ENCODE results near the gene SLC15A4.

Gene SLC15A4

DNA sequence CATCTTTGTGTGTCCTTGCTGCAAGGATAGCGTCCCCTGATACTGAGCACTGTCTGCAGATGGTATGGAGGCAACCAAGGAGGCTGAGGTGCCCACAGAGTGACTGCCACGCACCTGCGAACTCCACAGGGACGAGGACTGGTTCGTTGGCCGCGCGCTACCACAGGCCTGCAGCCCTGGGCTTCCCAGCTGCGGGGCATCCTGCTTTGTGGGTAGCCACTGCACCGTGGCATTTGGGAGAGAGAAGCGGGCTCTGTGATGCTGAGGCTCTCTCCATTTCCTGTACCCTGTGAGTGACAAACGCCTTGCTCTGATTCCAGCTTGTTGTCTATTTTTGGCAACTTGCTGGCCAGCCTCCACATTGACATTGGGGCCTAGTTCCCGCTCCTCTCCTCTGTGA lies 76.3 kb downstream of the SLC15A4 start:
- Histone ChIP-seq H3K36me3 (ENCODE audit: low read length) (no peaks in the 10 kb centered on the region), H3K9me2 (replicated peaks; ENCODE audit: insufficient read depth, low read length) (no peaks in the 10 kb centered on the region), H3K9me3 (ENCODE audit: insufficient read depth, low read length) (no peaks in the 10 kb centered on the region), H3K27ac (ENCODE audit: low read depth, low read length) (no peak overlapping the region), H3K4me3 (ENCODE audit: insufficient read depth, low read length, poor library complexity, severe bottlenecking) (no peak overlapping the region), H3F3A (ENCODE audit: insufficient read depth) (no peaks in the 10 kb centered on the region), H2AFZ (ENCODE audit: low read depth, low read length, severe bottlenecking) (no peak overlapping the region), H3K9ac (ENCODE audit: low read length) (no peak overlapping the region), H4K20me1 (ENCODE audit: low read depth, low read length) (no peaks in the 10 kb centered on the region), H3K27me3 (ENCODE audit: low read length) (peaks cover 3% of the 10 kb centered on the region; the same call in 1 of the 2 replicates), H3K79me2 (ENCODE audit: insufficient read depth, low read length) (no peaks in the 10 kb centered on the region), H3K4me2 (ENCODE audit: low read depth, low read length, poor library complexity, severe bottlenecking) (no peak overlapping the region)
- TF ChIP-seq, protein P1, sequence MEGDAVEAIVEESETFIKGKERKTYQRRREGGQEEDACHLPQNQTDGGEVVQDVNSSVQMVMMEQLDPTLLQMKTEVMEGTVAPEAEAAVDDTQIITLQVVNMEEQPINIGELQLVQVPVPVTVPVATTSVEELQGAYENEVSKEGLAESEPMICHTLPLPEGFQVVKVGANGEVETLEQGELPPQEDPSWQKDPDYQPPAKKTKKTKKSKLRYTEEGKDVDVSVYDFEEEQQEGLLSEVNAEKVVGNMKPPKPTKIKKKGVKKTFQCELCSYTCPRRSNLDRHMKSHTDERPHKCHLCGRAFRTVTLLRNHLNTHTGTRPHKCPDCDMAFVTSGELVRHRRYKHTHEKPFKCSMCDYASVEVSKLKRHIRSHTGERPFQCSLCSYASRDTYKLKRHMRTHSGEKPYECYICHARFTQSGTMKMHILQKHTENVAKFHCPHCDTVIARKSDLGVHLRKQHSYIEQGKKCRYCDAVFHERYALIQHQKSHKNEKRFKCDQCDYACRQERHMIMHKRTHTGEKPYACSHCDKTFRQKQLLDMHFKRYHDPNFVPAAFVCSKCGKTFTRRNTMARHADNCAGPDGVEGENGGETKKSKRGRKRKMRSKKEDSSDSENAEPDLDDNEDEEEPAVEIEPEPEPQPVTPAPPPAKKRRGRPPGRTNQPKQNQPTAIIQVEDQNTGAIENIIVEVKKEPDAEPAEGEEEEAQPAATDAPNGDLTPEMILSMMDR (IDR thresholded peaks at IDR 0.05; ENCODE audit: insufficient read depth, low read length, poor library complexity, severe bottlenecking): no peak
- TF ChIP-seq EZH2phosphoT487 (conservative IDR thresholded peaks at IDR 0.05; ENCODE audit: low read length): no peak

DNA sequence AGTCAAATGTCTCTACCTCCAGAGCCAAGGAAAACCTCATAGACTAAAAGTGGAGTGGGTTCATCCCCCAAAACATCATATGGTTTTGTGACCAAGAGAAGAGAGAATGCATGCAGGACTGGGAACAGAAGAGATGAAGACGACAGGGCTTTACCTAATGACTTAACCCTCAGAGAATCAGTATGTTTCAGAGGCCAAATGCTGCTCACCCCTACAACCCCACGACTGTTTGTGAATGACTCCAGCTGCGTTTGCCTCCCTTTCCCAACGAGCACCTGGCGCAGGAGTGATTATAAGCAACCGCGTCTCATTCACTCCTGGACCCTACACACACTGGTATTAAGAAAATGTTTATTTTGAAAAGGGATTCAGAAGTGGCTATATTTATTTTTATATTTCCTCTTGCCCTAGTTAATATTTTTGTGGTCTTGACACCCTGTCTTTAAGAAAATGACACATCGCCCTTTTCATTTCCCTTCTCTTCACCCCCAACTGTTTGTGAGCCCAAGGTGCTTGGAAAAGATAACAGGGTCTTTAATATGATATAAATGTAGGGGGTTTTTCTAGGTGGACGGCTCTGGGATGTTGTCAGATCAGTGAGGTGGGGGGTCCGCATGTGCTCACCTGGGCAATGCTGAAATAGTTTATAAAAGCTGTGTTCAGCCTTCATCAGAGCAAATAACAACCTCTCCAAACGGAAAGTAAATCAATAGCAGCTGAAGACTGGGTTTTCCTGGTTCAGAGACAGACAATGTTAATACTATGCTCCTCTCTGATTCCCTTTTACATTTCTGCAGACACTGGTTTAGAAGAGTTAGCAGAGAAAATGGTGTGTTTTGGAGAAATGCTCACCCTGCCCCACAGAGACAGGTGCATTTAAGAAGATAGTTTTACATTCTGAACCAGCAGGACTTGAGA lies 77.7 kb downstream of the SLC15A4 start:
- H3K9me3 ChIP-seq (ENCODE audit: insufficient read depth, low read length): no peaks in the 10 kb centered on the region
- H3K27ac ChIP-seq (ENCODE audit: low read depth, low read length): no peak overlapping the region
- no peaks in the 10 kb centered on the region for H3F3A ChIP-seq (ENCODE audit: insufficient read depth)
- H3K9me2 ChIP-seq (replicated peaks; ENCODE audit: insufficient read depth, low read length): no peaks in the 10 kb centered on the region
- H3K9ac ChIP-seq (ENCODE audit: low read length): no peak overlapping the region
- no peak overlapping the region for H3K4me3 ChIP-seq (ENCODE audit: insufficient read depth, low read length, poor library complexity, severe bottlenecking)
- H3K36me3 ChIP-seq (ENCODE audit: low read length): no peaks in the 10 kb centered on the region
- TF ChIP-seq, protein P1 (IDR thresholded peaks at IDR 0.05; ENCODE audit: insufficient read depth, low read length, poor library complexity, severe bottlenecking): no peak
- no peak for TF ChIP-seq EZH2phosphoT487 (conservative IDR thresholded peaks at IDR 0.05; ENCODE audit: low read length)
- no peak overlapping the region for H3K4me2 ChIP-seq (ENCODE audit: low read depth, low read length, poor library complexity, severe bottlenecking)
- peaks cover 3% of the 10 kb centered on the region; the same call in 1 of the 2 replicates for H3K27me3 ChIP-seq (ENCODE audit: low read length)
- no peaks in the 10 kb centered on the region for H3K79me2 ChIP-seq (ENCODE audit: insufficient read depth, low read length)
- H2AFZ ChIP-seq (ENCODE audit: low read depth, low read length, severe bottlenecking): no peak overlapping the region
- no peaks in the 10 kb centered on the region for H4K20me1 ChIP-seq (ENCODE audit: low read depth, low read length)

DNA sequence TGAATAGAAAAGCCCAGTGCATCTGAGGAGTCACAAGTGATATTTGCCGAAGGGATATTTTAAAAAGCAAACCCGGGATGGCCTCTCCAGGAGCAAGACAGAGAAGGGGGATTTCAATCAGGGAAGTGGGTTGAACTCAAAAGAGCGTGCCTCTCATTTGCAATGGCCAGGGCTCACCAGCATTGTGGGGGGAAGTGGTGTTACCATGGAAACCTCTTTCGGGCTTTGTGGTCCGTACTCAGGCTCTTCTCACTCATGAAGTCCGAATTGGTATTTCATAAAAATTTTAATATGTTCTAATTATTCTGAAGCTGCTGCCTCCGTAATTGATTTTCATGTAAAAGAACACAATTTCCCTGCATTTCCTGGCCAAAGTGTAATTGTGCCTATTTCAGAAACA lies 79.8 kb downstream of the SLC15A4 start:
- H4K20me1 ChIP-seq (ENCODE audit: low read depth, low read length): no peaks in the 10 kb centered on the region
- no peaks in the 10 kb centered on the region for H3K9me2 ChIP-seq (replicated peaks; ENCODE audit: insufficient read depth, low read length)
- H3K9ac ChIP-seq (ENCODE audit: low read length): no peak overlapping the region
- no peak overlapping the region for H3K27ac ChIP-seq (ENCODE audit: low read depth, low read length)
- H3K4me3 ChIP-seq (ENCODE audit: insufficient read depth, low read length, poor library complexity, severe bottlenecking): no peak overlapping the region
- TF ChIP-seq, protein P1 (IDR thresholded peaks at IDR 0.05; ENCODE audit: insufficient read depth, low read length, poor library complexity, severe bottlenecking): no peak
- TF ChIP-seq EZH2phosphoT487 (conservative IDR thresholded peaks at IDR 0.05; ENCODE audit: low read length): no peak
- no peaks in the 10 kb centered on the region for H3F3A ChIP-seq (ENCODE audit: insufficient read depth)
- H3K79me2 ChIP-seq (ENCODE audit: insufficient read depth, low read length): no peaks in the 10 kb centered on the region
- H3K9me3 ChIP-seq (ENCODE audit: insufficient read depth, low read length): no peaks in the 10 kb centered on the region
- H3K4me2 ChIP-seq (ENCODE audit: low read depth, low read length, poor library complexity, severe bottlenecking): no peak overlapping the region
- H3K27me3 ChIP-seq (ENCODE audit: low read length): peaks cover 3% of the 10 kb centered on the region; the same call in 1 of the 2 replicates
- no peak overlapping the region for H2AFZ ChIP-seq (ENCODE audit: low read depth, low read length, severe bottlenecking)
- no peaks in the 10 kb centered on the region for H3K36me3 ChIP-seq (ENCODE audit: low read length)
